ENCODE measurements around the gene HHIPL1. TPM values are rescaled to one million over a fixed set of nuclear protein-coding genes. Genes with fewer than 3 reads are reported as not detected.

Gene HHIPL1
- total and polyA plus RNA-seq, 2 donors (not counting 3 experiments of a cell fraction or from before 2014, with no cell fraction given) = 1.3 to 2.1 TPM

- no TSS peak for BruUV-seq (replicated peaks)
- FAIRE-seq (peak; percentile 76), DNase-seq (ENCODE audit: low read depth, low spot score) (peak; percentile 69)
- TF ChIP-seq CTCF (IDR thresholded peaks at IDR 0.05; ENCODE audit: extremely low read depth in 1 of 2, insufficient read depth in 1 of 2, low read depth in 1 of 2, low read length in 2 of 2) (peak; percentile 97 to 99), MAX (IDR thresholded peaks at IDR 0.05; ENCODE audit: insufficient read depth, insufficient read length) (peak; percentile 16), POLR2A (IDR thresholded peaks at IDR 0.05; ENCODE audit: low read depth, low read length) (no peak), FOS (IDR thresholded peaks at IDR 0.05; ENCODE audit: borderline replicate concordance, insufficient read depth, low read length) (no peak)
- intact Hi-C loops (cut with micrococcal nuclease) (loop anchor here (1.0 to 5.0 kb wide), 6 partner anchors 24 to 237 kb away; no protein-coding TSS in a partner anchor), dilution Hi-C loops (cut with MboI; ENCODE audit: extremely low pct_ligation_motif_present, low sequenced_read_pairs) (no loop called here)
- H3K9ac ChIP-seq (replicated peaks; ENCODE audit: extremely low read depth, insufficient read depth, low read length) = no peak overlapping the region
- no peak overlapping the region for H3K4me2 ChIP-seq (ENCODE audit: insufficient read depth, low read length)
- H4K20me1 ChIP-seq (replicated peaks; ENCODE audit: control insufficient read depth, extremely low read depth, insufficient read depth, low read length) = no peaks in the 10 kb centered on the region
- H3K79me2 ChIP-seq (ENCODE audit: control insufficient read depth, insufficient read depth, low read length) = no peaks in the 10 kb centered on the region
- ChIA-PET CTCF (interaction anchor here (0.7 to 3.5 kb wide), 23 partner anchors 10 to 240 kb away, joined by 3 to 52 read pairs (median 5); partner anchors contain the start of gene CCDC85C), POLR2A (no interaction called here)
- H3K4me3 ChIP-seq (replicated peaks in 1 of 3; ENCODE audit: insufficient read depth in 1 of 3, low read depth in 1 of 3, low read length in 3 of 3) = no peak overlapping the region
- no peaks in the 10 kb centered on the region for H3K4me1 ChIP-seq (ENCODE audit: control insufficient read depth, extremely low read depth, insufficient read depth, low read length)
- no peaks in the 10 kb centered on the region for H3K9me1 ChIP-seq (replicated peaks; ENCODE audit: control insufficient read depth, extremely low read depth, insufficient read depth, low read length)
- no peaks in the 10 kb centered on the region for H3K36me3 ChIP-seq (ENCODE audit: control insufficient read depth in 2 of 2, extremely low read depth in 1 of 2, insufficient read depth in 2 of 2, low read length in 2 of 2)
- no peaks in the 10 kb centered on the region for H3K9me3 ChIP-seq (replicated peaks; ENCODE audit: control insufficient read depth, insufficient read depth, low read length)
- no peak overlapping the region for H2AFZ ChIP-seq (ENCODE audit: low read depth, low read length)
- H3K27me3 ChIP-seq (ENCODE audit: control insufficient read depth in 2 of 2, insufficient read depth in 2 of 2, low read length in 2 of 2) = no peaks in the 10 kb centered on the region
- H3K27ac ChIP-seq (ENCODE audit: insufficient read depth, low read depth, low read length) = no peak overlapping the region
Measured at GRCh38 chr14:99628887-99629618, 15.9 kb upstream of the HHIPL1 start.

- BruUV-seq (replicated peaks) = no TSS peak
- CTCF ChIA-PET = interaction anchor here (0.5 to 3.5 kb wide), 7 partner anchors 24 to 118 kb away, joined by 3 to 52 read pairs (median 3); no protein-coding TSS in a partner anchor
- no peak for FAIRE-seq
Measured at GRCh38 chr14:99630202-99630601, 14.7 kb upstream of the HHIPL1 start.

More at GRCh38 chr14:99630202-99630601, 14.7 kb upstream of the HHIPL1 start:
- no peak overlapping the region for H3K9ac ChIP-seq (replicated peaks; ENCODE audit: extremely low read depth, insufficient read depth, low read length)
- no peaks in the 10 kb centered on the region for H3K36me3 ChIP-seq (ENCODE audit: control insufficient read depth in 2 of 2, extremely low read depth in 1 of 2, insufficient read depth in 2 of 2, low read length in 2 of 2)
- H3K9me1 ChIP-seq (replicated peaks; ENCODE audit: control insufficient read depth, extremely low read depth, insufficient read depth, low read length) = no peaks in the 10 kb centered on the region
- no peak overlapping the region for H3K27ac ChIP-seq (ENCODE audit: insufficient read depth, low read depth, low read length)
- H3K4me2 ChIP-seq (ENCODE audit: insufficient read depth, low read length) = no peak overlapping the region
- POLR2A ChIA-PET = no interaction called here
- H2AFZ ChIP-seq (ENCODE audit: low read depth, low read length) = no peak overlapping the region
- DNase-seq (ENCODE audit: low read depth, low spot score) = no peak
- no peaks in the 10 kb centered on the region for H3K27me3 ChIP-seq (ENCODE audit: control insufficient read depth in 2 of 2, insufficient read depth in 2 of 2, low read length in 2 of 2)
- H4K20me1 ChIP-seq (replicated peaks; ENCODE audit: control insufficient read depth, extremely low read depth, insufficient read depth, low read length) = no peaks in the 10 kb centered on the region
- H3K79me2 ChIP-seq (ENCODE audit: control insufficient read depth, insufficient read depth, low read length) = no peaks in the 10 kb centered on the region
- intact Hi-C loops (cut with micrococcal nuclease) = no loop called here
- TF ChIP-seq EZH2 (IDR thresholded peaks at IDR 0.05; ENCODE audit: borderline replicate concordance, low read depth, low read length, severe bottlenecking) = no peak
- no peak for TF ChIP-seq JUN (IDR thresholded peaks at IDR 0.05; ENCODE audit: borderline replicate concordance, insufficient read depth, insufficient read length, low read depth)
- no peak for TF ChIP-seq MAX (IDR thresholded peaks at IDR 0.05; ENCODE audit: insufficient read depth, insufficient read length)
- TF ChIP-seq POLR2A (IDR thresholded peaks at IDR 0.05; ENCODE audit: low read depth, low read length) = no peak
- TF ChIP-seq FOS (IDR thresholded peaks at IDR 0.05; ENCODE audit: borderline replicate concordance, insufficient read depth, low read length) = no peak
- no peak for TF ChIP-seq CTCF (IDR thresholded peaks at IDR 0.05; ENCODE audit: extremely low read depth in 1 of 2, insufficient read depth in 1 of 2, low read depth in 1 of 2, low read length in 2 of 2)
- no peak for TF ChIP-seq MYC (IDR thresholded peaks at IDR 0.05; ENCODE audit: low read depth, low read length)
- H3K4me1 ChIP-seq (ENCODE audit: control insufficient read depth, extremely low read depth, insufficient read depth, low read length) = no peaks in the 10 kb centered on the region
- no peaks in the 10 kb centered on the region for H3K9me3 ChIP-seq (replicated peaks; ENCODE audit: control insufficient read depth, insufficient read depth, low read length)
- dilution Hi-C loops (cut with MboI; ENCODE audit: extremely low pct_ligation_motif_present, low sequenced_read_pairs) = no loop called here
- no peak overlapping the region for H3K4me3 ChIP-seq (replicated peaks in 1 of 3; ENCODE audit: insufficient read depth in 1 of 3, low read depth in 1 of 3, low read length in 3 of 3)

All from endothelial cell of umbilical vein (primary cell).